Peyer's patch (tissue), 4 donors: ENCODE measurements around the gene PMM1.

Source experiments
- CTCF ChIP-seq, 6 experiments: fragments of 450-650 bp in 4 of 6; fragments of 200-600 bp in 2 of 6; sonication (generic) in 1 of 6; IDR thresholded peaks; one replicate each; pipeline ENCODE4 v1.5.1; 2017 to 2019; ENCODE audit warnings: antibody characterized with exemption in 6 of 6, mild to moderate bottlenecking in 3 of 6, moderate library complexity in 1 of 6
- POLR2A ChIP-seq, 2 donors: fragments of 450-650 bp; IDR thresholded peaks; one replicate each; pipeline ENCODE4 v1.5.1; 2017; ENCODE audit warnings: antibody characterized with exemption in 2 of 2, mild to moderate bottlenecking in 2 of 2, moderate library complexity in 2 of 2

GRCh38 chr22:41574847-41575381, 14.7 kb downstream of the PMM1 start:
- TF ChIP-seq POLR2A (IDR thresholded peaks at IDR 0.05), result no peak
- TF ChIP-seq CTCF (IDR thresholded peaks at IDR 0.05), result no peak
